ELR (cell line): ENCODE results near the gene RABGAP1L.
"Not testable (repeated sequence)": the region's sequence is repeated elsewhere in the genome, so short reads cannot be mapped to it uniquely, and the experiment has no call there.

Experiments used
- DNase-seq: peaks from one replicate; pipeline ENCODE4 v3.0.0-alpha.2; 2015; ENCODE audit warnings: low read depth

RABGAP1L gene

DNA sequence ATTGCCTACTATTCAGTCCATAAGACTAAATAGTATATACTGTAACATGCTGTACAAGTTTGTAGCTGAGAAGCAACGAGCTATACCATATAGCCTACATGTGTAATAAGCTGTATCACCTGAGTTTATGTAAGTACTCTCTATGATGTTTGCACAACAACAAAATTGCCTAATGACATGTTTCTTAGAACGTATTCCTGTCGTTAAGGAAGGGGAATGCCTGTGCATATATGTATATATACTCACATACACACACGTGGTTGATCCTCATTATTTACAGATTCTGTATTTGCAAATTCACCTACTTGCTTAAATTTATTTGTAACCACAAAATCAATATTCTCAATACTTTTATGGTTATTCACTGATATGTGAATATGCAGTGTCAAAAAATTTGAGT is 504.0 kb downstream of the RABGAP1L start:
- no peak for DNase-seq

DNA sequence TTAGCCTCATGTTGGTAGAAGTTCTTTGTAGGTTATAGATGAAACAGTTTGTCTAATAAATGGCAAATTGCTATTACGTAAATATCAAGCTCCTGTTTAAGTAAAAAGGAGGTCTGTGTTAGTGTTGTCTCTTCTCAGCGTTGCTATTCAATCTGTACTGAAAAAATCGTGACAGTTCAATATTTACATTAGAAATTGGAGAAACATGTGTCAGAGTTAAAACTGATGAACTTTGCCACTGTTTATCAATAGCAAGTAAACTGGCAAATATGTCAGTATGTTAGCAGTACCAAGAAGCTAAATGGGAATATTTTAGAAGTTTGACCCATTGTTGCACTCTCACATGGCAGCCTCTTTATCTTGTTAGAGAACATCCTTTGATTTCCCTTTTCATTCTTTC is 506.9 kb downstream of the RABGAP1L start:
- DNase-seq: no peak

DNA sequence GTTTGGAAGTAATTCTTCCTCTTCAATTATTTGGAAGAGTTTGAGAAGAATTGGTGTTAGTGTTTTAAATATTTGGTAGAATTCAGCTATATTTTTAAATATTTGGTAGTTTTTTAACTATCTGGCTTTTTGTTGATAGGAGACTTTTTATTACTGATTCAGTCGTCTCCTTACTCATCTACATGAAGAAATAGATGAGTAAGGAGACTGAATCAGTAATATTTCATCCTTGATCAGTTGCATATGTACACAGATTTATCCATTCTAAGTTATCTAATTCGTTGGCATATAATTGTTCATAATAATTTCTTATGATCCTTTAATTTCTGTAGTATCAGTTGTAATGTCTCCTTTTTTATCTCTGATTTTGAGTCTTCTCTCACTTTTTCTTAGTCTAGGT is 512.5 kb downstream of the RABGAP1L start:
- peak; percentile 3 for DNase-seq

DNA sequence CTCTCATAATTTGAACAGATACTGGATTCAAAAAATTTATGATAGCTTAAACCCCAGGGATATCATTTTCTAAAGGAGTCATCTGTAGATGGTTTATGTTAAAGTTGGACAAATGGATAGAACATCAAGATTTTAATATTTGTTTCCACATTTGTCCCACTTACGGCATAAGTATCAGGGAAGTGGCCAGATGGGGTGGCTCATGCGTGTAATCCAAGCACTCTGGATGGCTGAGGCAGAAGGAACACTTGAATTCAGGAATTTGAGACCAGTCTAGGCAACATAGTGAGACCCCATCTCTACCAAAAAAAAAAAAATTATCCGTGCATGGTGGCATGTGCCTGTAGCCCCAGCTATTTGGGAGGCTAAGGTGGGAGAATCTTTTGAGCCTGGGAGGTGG is 517.5 kb downstream of the RABGAP1L start:
- DNase-seq: no peak

DNA sequence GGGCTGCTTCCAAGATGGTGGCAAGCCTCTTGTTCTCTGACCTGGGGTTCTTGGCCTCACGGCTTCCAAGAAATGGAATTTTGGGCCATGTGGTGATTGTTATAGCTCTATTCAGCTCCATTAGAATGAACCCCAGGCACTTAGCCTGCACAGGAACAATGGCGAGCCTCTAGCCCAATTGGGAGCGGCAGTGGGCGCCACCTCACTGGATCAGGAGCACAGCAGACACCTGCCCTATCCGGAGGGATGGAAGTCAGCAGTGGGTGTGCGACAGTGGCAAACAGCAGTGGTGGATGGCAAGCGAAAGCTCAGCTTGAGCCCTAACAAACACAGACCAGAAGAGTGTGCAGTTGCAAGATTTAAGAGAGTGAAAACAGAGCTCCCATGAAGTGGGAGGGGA is 519.3 kb downstream of the RABGAP1L start:
- DNase-seq: no peak

DNA sequence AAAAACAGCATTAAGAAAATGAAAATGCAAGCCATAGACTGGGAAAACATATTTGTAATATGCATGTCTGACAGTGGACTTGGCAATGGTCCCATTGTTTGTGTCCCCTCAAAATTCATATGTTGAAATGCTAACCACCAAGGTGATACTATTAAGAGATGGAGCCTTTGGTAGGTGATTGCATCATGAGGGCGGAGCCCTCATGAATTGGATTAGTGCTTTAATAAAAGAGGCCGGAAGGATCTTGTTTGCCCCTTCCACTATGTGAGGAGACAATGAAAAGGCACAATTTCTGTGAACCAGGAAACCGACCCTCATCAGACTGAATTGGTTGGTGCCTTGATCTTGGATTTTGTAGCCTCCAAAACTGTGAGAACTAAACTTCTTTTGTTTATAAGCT is 520.8 kb downstream of the RABGAP1L start:
- no peak for DNase-seq

DNA sequence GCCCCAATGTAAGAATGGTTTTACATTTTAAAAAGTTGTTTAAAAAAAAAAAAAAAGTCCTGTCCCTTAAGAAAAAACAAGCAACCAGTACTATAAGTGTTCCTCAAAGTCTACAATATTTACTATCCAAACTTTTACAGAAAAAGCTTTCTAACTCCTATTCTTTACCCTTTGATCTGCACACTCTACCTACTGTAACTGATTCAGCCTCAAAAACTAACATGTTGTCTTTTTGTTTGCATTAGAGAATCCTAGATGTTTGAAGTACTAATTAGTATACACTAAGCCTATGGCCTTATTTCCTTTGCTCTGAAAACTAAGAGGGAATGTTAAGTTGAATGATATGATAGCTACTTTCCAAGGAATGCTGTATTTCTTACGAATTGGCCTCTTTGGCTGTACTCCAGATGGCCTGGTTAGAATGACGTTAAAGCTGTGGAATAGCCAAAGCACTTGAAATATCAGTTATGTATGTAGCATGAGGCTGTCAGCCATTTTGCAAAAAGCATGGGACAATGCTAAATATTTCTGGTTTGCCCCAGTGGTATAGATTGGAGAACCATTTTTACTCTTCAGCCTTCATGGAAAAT is 523.2 kb downstream of the RABGAP1L start:
- DNase-seq: peak; percentile 7

DNA sequence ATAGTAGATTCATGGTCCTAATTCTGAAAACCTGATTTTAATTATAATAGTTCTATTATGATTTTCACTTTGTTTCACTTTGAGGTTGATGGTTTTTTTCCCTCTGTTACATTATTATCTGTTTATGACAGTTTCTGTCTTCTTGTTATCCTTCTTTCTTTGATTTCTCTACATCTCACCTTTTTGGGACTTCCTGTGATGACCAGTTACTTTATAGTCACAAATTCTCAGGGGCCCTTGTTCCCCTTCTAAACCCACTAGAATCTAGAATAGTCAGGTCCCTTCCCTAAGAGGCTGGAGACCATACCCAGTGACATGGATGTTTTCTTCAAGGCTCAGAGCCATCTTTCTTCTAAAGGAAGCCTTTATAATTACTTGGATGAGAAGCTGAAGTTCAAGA is 526.9 kb downstream of the RABGAP1L start:
- no peak for DNase-seq

DNA sequence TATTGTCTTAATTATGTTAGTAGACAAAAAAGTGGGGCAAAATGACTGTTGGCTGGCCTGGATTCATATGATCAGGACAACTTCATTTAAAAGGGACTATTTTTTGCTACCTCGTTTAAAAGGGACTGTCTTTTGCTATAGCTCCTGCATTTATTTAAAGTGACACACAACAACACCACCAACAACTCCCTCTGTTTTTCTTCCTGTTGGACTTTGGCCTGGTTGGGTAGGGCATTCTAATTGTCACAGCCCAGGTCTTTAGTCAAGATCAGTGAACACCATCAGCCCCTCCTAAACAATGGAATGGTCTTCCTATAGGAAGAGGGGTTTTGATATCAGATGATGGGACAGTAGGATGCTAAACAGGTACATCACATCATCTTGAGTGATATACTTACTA is 530.2 kb downstream of the RABGAP1L start:
- DNase-seq: no peak

DNA sequence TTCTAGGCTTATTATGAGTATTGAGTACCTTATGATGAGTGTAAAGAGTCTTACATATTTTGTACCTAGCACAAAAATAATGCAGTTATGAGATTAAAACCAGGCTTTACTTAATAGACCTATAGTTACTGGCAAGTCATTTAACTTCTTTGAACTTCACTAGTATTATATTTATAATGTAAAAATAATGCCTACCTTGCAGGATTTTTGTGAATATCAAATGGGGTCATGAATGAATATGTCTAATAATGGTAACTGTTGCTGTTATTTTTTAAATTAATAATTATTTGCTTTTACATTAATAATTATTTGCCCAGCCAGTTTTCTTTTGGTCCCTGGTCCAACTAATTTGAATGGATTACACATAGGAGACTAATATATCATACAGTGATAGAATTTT is 530.9 kb downstream of the RABGAP1L start:
- DNase-seq: no peak

DNA sequence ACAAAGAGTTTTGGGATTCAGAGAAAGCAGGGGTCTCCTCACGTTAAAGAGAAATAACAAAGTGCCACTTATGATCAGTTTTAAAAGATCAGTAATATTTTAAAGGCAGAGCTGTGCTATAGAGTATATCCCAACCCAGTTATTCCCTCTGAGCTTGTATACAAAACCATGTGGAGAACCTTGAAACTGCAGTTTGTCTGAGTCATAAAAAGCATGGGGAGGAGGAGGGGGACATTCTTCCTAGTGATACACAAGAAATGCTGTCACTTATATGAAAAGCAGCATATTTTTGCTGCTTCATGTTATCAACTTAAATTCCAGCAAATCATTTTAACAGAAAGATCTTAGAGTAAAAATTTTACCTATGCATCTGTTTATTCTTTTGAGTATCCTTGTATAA is 533.0 kb downstream of the RABGAP1L start:
- DNase-seq: peak; percentile 55

DNA sequence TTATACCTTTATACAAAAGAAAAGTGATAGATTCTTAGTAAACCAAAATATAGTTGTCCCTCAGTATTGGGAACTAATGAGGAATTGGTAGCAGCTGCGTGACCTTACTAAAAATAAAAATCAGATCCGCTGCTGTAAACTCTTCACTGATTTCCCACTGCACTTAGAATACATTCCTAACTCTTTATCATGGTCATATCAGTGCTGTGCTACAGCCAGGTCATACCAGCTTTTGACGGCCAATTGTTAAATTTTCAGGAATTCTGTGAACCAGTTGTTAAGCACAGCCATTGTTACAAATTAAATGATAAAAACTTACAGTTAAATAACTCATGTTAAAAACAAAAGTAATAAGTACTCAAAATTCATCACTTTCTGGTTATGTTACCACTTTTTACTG is 533.8 kb downstream of the RABGAP1L start:
- DNase-seq: no peak

DNA sequence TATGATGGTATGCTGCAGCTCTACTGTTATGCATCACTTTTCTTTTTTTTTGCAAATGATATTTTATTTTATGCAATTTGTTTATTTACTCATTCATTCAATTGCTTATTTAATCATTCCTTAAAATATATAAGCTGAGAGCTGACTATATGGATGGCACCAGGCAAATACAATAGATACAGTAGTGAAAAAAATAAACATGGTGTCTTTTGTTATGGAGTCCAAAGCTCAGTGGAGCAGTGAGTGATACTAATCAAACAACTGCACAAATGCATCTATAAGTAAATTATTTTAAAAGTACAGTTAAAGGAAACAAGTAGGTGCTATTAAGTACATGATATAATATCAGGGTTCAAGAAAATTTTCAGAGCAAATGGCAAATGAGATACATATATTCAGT is 534.2 kb downstream of the RABGAP1L start:
- DNase-seq: not testable (repeated sequence)

DNA sequence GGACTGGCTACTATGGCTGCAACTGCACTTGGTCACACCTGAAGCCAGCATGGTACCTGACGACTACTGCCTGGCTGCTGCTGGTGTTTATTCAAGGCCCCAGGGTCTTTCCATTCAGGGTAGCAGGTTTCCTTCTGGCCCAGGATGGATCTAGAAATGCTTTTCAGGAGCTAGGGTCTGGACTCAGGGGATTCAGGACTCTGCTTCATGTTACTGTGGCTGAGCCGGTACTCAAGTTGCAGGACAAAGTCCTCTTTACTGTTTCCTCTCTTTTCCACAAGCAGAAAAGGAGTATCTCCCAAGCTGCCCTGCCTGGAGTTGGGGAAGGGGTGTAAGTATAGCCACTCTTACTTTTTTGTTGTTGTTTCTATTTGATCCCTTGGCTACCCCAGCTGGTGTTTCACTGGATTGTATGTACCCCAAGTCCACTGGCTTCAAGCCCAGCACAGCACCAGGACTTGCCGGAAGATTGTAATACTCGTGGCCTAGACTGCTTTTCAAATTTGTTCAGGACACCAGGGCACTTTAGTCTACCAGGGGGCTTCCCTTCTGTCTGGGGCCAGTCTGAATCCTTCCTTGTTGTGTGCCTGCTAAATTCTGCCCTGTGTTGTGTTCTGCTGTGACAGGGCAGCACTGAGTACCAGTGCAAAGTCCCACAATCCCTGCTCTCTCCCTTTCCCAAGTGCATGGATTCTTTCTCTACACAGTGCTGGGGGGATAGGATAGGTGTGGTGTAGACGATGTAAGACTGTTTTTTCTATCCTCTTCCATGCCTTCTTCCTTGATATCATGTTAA is 536.9 kb downstream of the RABGAP1L start:
- no peak for DNase-seq

DNA sequence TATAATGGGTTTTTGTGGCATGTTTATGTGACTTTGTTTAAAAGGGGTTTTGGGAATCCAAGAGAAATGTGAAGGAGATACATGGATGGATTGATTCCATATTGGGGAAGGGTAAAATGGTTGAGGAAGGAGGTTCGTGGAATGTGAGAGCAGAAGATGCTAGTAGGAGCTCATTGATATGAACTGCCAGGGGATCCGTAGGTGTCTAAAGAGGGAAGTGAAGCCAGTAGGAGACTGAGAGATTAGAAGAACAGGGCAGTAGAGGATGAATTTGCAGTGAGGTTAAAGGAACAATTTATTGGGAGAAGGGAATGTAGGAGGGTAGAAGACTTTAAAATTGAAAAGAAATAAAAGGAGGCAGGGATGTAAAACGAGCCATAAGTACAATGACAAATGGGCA is 541.0 kb downstream of the RABGAP1L start:
- no peak for DNase-seq

DNA sequence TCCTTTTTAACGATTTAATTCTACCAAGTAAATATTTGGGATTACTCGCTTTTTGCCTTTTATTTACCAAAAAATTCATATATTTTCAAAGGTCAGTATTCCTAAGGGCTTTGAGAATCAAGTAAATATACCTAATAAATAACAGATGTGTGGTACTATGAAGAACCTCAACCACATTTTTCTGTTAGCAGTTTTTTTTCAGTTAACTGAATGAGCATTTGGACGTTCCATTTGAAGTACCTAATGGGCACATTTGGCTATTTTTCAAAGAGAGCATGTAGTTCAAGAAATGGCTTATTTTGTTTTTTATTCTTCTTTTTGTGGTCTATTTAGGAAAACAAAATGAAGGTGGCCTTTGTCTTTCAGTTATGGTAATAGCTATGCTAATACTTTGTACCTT is 541.5 kb downstream of the RABGAP1L start:
- DNase-seq: no peak

DNA sequence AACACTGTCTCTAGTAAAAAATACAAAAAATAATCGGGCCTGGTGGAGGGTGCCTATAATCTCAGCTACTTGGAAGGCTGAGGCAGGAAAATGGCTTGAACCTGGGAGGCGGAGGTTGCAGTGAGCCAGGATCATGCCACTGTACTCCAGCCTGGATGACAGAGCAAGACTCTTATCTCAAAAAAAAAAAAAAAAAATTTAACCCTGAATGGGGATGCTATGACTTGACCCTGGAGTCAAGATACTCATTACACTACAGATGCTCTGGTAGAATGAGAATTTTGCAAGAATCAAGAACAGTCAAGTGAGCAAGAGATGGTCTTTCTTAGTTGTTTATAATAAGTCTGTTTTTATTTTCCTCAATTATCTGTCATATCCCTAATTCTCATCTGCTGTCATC is 542.2 kb downstream of the RABGAP1L start:
- DNase-seq: no peak

DNA sequence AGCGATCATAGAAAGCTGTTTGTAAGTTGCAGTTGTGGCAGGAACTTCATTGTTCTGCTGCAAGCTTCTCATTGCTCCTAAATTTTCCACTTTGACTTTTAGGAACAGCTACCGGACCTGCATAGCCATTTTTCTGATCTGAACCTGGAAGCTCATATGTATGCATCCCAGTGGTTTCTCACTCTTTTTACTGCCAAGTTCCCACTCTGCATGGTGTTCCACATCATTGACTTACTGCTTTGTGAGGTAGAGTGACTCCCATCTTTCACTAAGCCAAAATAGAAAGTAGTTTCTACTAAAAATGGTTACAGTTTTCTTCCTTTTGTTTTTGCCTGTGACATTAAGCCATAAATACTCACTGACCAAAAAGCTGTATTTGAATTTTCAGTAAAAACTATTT is 542.7 kb downstream of the RABGAP1L start:
- DNase-seq: no peak

DNA sequence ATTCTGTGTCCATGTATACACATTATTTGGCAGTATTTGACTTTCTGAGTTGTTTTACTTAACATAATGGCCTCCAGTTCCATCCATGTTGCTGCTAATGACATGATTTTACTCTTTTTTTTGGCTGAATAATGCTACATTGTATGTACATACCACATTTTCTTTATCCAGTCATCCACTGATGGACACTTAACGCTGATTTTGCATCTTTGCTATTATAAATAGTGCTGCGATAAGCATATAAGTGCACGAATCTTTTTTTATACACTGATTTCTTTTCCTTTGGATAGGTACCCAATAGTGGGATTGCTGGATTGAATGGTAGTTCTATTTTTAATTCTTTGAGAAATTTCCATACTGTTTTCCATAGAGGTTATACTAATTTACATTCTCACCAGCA is 544.0 kb downstream of the RABGAP1L start:
- DNase-seq: no peak

DNA sequence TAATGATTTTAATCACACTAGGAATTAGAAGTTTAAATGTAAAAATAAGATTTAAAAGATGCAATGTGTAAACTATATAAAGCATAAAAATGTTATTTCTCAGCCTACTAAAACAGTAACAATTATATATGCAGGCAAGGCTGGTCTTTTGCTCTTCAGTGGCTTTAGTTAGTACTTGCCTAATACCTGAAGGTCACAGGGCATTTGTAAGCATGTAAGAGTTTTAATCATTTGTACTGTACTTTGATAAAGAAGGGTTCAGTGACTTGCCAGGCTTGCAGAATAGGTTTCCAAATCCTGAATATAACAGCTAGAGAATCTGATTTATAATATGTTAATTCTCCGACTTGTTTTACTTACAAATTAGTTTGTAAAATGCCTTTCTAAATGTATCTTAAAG is 545.0 kb downstream of the RABGAP1L start:
- no peak for DNase-seq

DNA sequence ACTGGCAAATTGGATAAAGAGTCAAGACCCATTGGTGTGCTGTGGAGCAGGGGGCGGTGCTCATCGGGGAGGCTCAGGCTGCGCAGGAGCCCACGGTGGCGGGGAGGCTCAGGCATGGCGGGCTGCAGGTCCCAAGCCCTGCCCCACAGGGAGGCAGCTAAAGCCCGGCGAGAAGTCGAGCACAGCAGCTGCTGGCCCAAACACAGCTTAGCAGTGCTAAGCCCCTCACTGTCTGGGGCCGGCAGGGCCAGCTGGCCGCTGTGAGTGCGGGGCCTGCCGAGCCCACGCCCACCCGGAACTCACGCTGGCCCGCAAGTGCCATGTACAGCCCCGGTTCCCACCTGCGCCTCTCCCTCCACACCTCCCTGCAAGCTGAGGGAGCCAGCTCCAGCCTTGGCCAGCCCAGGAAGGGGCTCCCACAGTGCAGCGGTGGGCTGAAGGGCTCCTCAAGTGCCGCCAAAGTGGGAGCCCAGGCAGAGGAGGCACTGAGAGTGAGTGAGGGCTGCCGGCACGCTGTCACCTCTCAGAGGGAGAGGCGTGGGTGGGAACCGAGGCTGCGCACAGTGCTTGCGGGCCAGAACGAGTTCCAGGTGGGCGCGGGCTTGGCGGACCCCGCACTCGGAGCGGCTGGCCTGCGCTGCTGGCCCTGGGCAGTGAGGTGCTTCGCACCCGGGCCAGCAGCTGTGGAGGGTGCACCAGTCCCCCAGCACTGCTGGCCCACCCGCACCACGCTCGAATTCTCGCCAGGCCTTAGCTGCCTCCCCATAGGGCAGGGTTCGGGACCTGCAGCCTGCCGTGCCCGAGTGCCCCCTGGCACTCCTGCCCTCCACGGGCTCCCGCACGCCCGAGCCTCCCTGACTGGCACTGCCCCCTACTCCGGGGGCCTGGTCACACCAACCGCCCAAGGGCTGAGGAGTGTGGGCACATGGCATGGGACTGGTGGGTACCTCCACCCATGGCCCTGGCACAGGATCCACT is 551.8 kb downstream of the RABGAP1L start:
- DNase-seq: no peak

DNA sequence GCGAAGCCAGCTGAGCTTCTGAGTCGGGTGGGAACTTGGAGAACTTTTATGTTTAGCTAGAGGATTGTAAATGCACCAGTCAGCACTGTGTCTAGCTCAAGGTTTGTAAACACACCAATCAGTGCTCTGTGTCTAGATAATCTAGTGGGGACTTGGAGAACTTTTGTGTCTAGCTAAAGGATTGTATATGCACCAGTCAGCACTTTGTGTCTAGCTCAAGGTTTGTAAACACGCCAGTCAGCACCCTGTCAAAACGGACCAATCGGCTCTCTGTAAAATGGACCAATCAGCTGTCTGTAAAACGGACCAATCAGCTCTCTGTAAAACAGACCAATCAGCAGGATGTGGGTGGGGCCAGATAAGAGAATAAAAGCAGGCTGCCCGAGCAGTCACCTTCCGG is 552.5 kb downstream of the RABGAP1L start:
- not testable (repeated sequence) for DNase-seq

DNA sequence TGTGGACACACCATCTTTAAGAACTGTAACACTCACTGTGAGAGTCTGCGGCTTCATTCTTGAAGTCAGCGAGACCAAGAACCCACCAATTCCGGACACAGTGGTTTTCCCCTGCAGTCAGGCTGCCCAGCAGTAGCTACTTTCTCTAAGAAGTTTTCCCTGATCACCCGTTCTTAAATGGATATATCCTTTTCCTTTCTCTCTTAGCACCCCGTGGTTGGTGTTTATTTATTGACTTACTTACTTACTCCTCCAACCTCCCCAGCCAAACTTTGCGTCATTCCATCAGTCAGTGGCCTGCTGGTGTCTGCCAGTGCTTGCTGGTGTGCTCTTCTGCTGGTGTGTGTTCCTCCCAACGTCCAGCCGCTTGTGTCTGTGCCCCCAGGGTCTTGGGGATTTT is 553.2 kb downstream of the RABGAP1L start:
- DNase-seq: no peak
